Measurements from ENCODE around the gene CCT5.

DNA sequence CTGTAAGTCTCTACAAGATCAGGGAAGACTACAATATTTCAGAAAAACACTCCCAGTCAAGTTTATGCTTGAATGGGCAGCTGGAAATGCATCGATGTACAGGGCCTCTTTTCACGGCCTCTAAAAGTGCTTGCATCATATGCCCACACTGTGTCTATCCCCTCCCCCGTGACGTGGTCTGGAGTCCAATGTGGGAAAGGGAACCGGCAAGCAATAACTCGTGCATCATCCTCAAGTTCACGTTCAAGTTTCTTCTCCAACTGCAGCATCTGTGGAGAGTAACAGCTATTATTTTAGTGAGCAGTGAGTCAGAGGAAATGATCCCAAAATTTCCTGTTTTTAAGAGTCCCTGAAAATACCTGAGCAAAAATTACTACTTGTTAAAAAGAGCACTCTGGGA is 22.7 kb upstream of the CCT5 start:
- TF ChIP-seq, protein P1, sequence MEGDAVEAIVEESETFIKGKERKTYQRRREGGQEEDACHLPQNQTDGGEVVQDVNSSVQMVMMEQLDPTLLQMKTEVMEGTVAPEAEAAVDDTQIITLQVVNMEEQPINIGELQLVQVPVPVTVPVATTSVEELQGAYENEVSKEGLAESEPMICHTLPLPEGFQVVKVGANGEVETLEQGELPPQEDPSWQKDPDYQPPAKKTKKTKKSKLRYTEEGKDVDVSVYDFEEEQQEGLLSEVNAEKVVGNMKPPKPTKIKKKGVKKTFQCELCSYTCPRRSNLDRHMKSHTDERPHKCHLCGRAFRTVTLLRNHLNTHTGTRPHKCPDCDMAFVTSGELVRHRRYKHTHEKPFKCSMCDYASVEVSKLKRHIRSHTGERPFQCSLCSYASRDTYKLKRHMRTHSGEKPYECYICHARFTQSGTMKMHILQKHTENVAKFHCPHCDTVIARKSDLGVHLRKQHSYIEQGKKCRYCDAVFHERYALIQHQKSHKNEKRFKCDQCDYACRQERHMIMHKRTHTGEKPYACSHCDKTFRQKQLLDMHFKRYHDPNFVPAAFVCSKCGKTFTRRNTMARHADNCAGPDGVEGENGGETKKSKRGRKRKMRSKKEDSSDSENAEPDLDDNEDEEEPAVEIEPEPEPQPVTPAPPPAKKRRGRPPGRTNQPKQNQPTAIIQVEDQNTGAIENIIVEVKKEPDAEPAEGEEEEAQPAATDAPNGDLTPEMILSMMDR (tag by site-specific recombination; IDR thresholded peaks at IDR 0.05): no peak
- TF ChIP-seq, protein P2, sequence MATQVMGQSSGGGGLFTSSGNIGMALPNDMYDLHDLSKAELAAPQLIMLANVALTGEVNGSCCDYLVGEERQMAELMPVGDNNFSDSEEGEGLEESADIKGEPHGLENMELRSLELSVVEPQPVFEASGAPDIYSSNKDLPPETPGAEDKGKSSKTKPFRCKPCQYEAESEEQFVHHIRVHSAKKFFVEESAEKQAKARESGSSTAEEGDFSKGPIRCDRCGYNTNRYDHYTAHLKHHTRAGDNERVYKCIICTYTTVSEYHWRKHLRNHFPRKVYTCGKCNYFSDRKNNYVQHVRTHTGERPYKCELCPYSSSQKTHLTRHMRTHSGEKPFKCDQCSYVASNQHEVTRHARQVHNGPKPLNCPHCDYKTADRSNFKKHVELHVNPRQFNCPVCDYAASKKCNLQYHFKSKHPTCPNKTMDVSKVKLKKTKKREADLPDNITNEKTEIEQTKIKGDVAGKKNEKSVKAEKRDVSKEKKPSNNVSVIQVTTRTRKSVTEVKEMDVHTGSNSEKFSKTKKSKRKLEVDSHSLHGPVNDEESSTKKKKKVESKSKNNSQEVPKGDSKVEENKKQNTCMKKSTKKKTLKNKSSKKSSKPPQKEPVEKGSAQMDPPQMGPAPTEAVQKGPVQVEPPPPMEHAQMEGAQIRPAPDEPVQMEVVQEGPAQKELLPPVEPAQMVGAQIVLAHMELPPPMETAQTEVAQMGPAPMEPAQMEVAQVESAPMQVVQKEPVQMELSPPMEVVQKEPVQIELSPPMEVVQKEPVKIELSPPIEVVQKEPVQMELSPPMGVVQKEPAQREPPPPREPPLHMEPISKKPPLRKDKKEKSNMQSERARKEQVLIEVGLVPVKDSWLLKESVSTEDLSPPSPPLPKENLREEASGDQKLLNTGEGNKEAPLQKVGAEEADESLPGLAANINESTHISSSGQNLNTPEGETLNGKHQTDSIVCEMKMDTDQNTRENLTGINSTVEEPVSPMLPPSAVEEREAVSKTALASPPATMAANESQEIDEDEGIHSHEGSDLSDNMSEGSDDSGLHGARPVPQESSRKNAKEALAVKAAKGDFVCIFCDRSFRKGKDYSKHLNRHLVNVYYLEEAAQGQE (tag by site-specific recombination; IDR thresholded peaks at IDR 0.05): no peak
- TF ChIP-seq, protein P3, sequence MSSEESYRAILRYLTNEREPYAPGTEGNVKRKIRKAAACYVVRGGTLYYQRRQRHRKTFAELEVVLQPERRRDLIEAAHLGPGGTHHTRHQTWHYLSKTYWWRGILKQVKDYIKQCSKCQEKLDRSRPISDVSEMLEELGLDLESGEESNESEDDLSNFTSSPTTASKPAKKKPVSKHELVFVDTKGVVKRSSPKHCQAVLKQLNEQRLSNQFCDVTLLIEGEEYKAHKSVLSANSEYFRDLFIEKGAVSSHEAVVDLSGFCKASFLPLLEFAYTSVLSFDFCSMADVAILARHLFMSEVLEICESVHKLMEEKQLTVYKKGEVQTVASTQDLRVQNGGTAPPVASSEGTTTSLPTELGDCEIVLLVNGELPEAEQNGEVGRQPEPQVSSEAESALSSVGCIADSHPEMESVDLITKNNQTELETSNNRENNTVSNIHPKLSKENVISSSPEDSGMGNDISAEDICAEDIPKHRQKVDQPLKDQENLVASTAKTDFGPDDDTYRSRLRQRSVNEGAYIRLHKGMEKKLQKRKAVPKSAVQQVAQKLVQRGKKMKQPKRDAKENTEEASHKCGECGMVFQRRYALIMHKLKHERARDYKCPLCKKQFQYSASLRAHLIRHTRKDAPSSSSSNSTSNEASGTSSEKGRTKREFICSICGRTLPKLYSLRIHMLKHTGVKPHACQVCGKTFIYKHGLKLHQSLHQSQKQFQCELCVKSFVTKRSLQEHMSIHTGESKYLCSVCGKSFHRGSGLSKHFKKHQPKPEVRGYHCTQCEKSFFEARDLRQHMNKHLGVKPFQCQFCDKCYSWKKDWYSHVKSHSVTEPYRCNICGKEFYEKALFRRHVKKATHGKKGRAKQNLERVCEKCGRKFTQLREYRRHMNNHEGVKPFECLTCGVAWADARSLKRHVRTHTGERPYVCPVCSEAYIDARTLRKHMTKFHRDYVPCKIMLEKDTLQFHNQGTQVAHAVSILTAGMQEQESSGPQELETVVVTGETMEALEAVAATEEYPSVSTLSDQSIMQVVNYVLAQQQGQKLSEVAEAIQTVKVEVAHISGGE (tag by site-specific recombination; conservative IDR thresholded peaks at IDR 0.05; ENCODE audit: low read depth): no peak
- TF ChIP-seq ZNF239 (tag by site-specific recombination; IDR thresholded peaks at IDR 0.05) (no peak), ZNF830 (tag by site-specific recombination; IDR thresholded peaks at IDR 0.05; ENCODE audit: low read depth) (no peak)
